ENCODE data around the gene SPATA6.
"Not testable (repeated sequence)": the region's sequence is repeated elsewhere in the genome, so short reads cannot be mapped to it uniquely, and the experiment has no call there.

The SPATA6 gene

DNA sequence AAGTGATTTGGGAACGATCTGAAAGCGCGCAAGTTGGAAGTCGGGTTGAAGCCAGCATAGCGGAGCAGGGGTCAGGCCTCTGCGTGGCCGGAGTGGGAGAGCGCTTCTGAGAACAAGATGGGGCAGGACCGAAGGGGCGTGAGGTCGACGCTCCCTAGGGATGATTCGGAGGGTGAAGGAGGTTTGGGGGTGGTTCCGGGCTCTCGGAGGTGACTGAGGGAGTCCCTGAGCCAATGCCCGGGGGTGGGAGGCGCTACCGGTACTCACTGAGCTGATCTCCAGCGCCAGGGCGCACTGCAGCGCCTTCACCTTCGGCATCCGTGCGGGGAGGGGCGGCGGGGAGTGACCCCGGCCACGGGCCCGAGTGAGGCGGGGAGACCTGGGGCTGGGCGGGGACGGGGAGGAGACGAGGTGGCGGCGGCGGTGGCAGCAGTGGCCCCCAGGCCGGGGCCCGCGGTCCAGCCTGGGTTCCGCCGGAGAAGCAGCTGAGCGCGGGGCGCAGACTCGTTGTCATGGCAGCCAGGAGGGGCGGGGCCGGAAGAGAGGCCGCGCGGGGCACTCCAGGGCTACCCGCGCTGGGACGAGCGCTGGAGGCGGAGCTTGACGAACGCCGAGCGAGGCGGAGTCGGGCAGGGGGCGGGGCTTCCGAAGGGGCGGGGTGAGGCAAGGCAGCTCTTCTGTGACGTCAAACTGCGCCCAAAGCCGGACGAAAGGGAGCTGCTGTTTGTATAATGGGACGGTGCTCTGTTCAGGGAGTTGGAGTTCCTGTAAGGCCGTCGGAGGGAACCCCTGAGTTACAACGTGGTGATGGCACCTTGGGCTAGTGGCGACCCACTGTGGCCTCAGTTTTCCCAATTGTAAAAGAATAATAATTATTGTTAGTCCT is at the start of gene SPATA6:
TSS of gene SPATA6 (minus strand) at position 514 of the 886 bp plus-strand sequence. CDS start at position 318, 196 bp downstream.
- TF ChIP-seq CTCF (IDR thresholded peaks at IDR 0.05; ENCODE audit: extremely low read depth, missing control alignments): no peak
- peak; percentile 95 for DNase-seq (ENCODE audit: low spot score)

- DNase-seq (ENCODE audit: low spot score): not testable (repeated sequence)
Measured at GRCh38 chr1:48519896-48520295, 47.9 kb upstream of the SPATA6 start.

DNA sequence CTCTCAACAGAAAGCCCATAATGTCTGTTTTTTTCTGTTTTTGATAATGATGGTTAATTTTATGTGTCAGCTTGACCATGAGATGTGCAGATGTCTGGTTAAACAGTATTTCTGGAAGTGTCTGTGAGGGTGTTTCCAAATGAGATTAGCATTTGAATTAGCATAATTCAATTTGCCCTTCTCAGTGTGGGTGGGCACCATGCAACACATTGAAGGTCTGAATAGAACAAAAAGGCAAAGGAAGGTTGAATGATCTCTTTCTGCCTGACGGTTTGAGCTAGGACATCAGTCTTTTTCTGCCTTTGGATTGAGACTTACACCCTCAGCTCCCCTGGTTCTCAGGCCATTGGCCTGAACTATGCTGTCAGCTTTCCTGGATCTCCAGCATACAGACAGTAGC is 34.9 kb upstream of the SPATA6 start:
- DNase-seq (ENCODE audit: low spot score): no peak
- no peak for TF ChIP-seq CTCF (IDR thresholded peaks at IDR 0.05; ENCODE audit: extremely low read depth, missing control alignments)

DNA sequence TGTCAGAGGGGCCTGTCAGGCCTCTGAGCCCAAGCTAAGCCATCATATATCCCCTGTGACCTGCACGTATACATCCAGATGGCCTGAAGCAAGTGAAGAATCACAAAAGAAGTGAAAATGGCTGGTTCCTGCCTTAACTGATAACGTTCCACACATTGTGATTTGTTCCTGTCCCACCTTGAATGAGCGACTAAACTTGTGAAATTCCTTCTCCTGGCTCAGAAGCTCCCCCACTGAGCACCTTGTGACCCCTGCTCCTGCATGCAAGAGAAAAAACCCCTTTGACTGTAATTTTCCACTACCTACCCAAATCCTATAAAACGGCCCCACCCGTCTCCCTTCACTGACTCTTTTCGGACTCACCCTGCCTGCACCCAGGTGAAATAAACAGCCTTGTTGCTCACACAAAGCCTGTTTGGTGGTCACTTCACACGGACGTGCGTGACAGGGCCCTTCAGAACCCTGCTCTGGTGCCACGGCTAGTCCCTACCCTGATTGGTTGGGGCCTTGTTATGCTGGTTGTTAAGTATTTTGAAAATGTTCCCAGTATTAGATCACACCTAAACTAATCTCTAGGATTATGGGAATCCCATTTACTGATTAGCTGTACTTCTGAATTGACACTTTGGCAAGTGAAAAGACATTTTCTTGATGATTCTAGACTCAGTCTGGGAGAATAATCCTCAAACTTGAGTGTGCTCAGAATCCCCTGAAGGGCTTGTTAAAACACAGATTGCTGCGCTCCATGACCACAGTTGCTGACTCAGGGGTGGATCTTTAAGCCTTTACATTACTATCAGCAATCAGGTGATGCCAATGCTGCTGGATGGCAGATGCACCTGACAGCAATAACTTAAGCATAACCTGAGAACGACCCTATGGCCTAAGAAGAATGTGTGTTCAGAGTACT is 28.8 kb upstream of the SPATA6 start:
- no peak for TF ChIP-seq CTCF (IDR thresholded peaks at IDR 0.05; ENCODE audit: extremely low read depth, missing control alignments)
- DNase-seq (ENCODE audit: low spot score): no peak

GRCh38 chr1:48499211-48499735 is 27.3 kb upstream of the SPATA6 start:
- no peak for DNase-seq (ENCODE audit: low spot score)
- no peak for TF ChIP-seq CTCF (IDR thresholded peaks at IDR 0.05; ENCODE audit: extremely low read depth, missing control alignments)

- DNase-seq (ENCODE audit: low spot score): peak; percentile 61
- peak; percentile 89 for TF ChIP-seq CTCF (IDR thresholded peaks at IDR 0.05; ENCODE audit: extremely low read depth, missing control alignments)
Measured at GRCh38 chr1:48498096-48498791, 26.2 kb upstream of the SPATA6 start.

GRCh38 chr1:48495911-48496310 is 23.9 kb upstream of the SPATA6 start:
- no peak for TF ChIP-seq CTCF (IDR thresholded peaks at IDR 0.05; ENCODE audit: extremely low read depth, missing control alignments)

More at GRCh38 chr1:48495911-48496310, 23.9 kb upstream of the SPATA6 start:
- DNase-seq (ENCODE audit: low spot score): no peak

Data from GM20000 (cell line).